Fibroblast of skin of right biceps (primary cell): ENCODE measurements around the gene GH1.
A peak's percentile ranks its signal among the peaks of the same experiment; 100 is the strongest.
"Not testable (repeated sequence)": the region's sequence is repeated elsewhere in the genome, so short reads cannot be mapped to it uniquely, and the experiment has no call there.

Experiments
- DNase-seq: peaks from one replicate; pipeline ENCODE4 v3.0.0-alpha.2; 2013

Gene GH1

GRCh38 chr17:63925615-63926014, 7.0 kb upstream of the GH1 start:
- DNase-seq = no peak

GRCh38 chr17:63922402-63922801, 3.8 kb upstream of the GH1 start:
- DNase-seq = not testable (repeated sequence)

GRCh38 chr17:63920779-63921178, 2.1 kb upstream of the GH1 start:
- DNase-seq = not testable (repeated sequence)

GRCh38 chr17:63920050-63920449, 1.4 kb upstream of the GH1 start:
- not testable (repeated sequence) for DNase-seq

GRCh38 chr17:63919311-63919723, 678 bp upstream of the GH1 start:
- peak; percentile 58 for DNase-seq

GRCh38 chr17:63918305-63918704, 334 bp downstream of the GH1 start:
- DNase-seq = no peak

- DNase-seq = no peak
These were observed 993 bp downstream of the GH1 start for GRCh38 chr17:63917646-63918045.

GRCh38 chr17:63917206-63917605, 1.4 kb downstream of the GH1 start:
- DNase-seq = not testable (repeated sequence)

- no peak for DNase-seq
These were observed 2.0 kb downstream of the GH1 start for GRCh38 chr17:63916566-63917185.

- not testable (repeated sequence) for DNase-seq
These were observed 2.9 kb downstream of the GH1 start for GRCh38 chr17:63915753-63916152.

- DNase-seq = no peak
These were observed 4.2 kb downstream of the GH1 start for GRCh38 chr17:63914471-63914870.

- DNase-seq = peak; percentile 29
These were observed 7.0 kb downstream of the GH1 start for GRCh38 chr17:63911657-63912100.

- DNase-seq = no peak
These were observed 7.5 kb downstream of the GH1 start, which contains the start of gene CSHL1 for GRCh38 chr17:63911041-63911635. Gene CSHL1 (minus strand): TSS chr17:63911258. CDS start chr17:63911196, 62 bp downstream.

GRCh38 chr17:63910096-63910495, 8.5 kb downstream of the GH1 start:
- DNase-seq = no peak

GRCh38 chr17:63909586-63909985, 9.1 kb downstream of the GH1 start:
- DNase-seq = not testable (repeated sequence)

- DNase-seq = peak; percentile 7
These were observed 11.4 kb downstream of the GH1 start for GRCh38 chr17:63907161-63907778.

GRCh38 chr17:63904796-63905195, 13.8 kb downstream of the GH1 start:
- DNase-seq = not testable (repeated sequence)

- DNase-seq = not testable (repeated sequence)
These were observed 14.8 kb downstream of the GH1 start for GRCh38 chr17:63903787-63904201.

- not testable (repeated sequence) for DNase-seq
These were observed 16.7 kb downstream of the GH1 start for GRCh38 chr17:63901971-63902370.

- DNase-seq = not testable (repeated sequence)
These were observed 19.5 kb downstream of the GH1 start for GRCh38 chr17:63898899-63899798.

GRCh38 chr17:63896524-63897354, 21.9 kb downstream of the GH1 start, which contains the start of gene CSH1:
Gene CSH1 (minus strand): TSS chr17:63896574. CDS start chr17:63896511, 63 bp downstream.
- not testable (repeated sequence) for DNase-seq

GRCh38 chr17:63894821-63895220, 23.8 kb downstream of the GH1 start:
- DNase-seq = not testable (repeated sequence)
